Loucy (cell line): ENCODE results near the gene SPRR2B.

ENCODE experiments used
- H2AFZ ChIP-seq: fragments of 200-600 bp; sonication (generic); 2 replicates; pipeline ENCODE4 v1.6.0; 2016; ENCODE audit warnings: antibody characterized with exemption, mild to moderate bottlenecking, low read length, moderate library complexity
- H3F3A ChIP-seq: fragments of 200-600 bp; 2 replicates; pipeline ENCODE4 v1.6.0; 2016; ENCODE audit warnings: antibody characterized with exemption, low read depth, mild to moderate bottlenecking
- H3K27me3 ChIP-seq: fragments of 200-600 bp; sonication (generic); 2 replicates; pipeline ENCODE4 v1.6.1; 2014; ENCODE audit warnings: low read length, mild to moderate bottlenecking; ENCODE audit not compliant: insufficient read depth, poor library complexity, severe bottlenecking
- H3K36me3 ChIP-seq: fragments of 200-600 bp; sonication (generic); 2 replicates; pipeline ENCODE4 v1.6.1; 2016; ENCODE audit warnings: low read length; ENCODE audit not compliant: insufficient read depth
- H3K4me1 ChIP-seq: fragments of 200-600 bp; sonication (generic); 2 replicates; pipeline ENCODE4 v1.5.1; 2014; ENCODE audit warnings: low read length, mild to moderate bottlenecking; ENCODE audit not compliant: insufficient read depth, poor library complexity, severe bottlenecking
- H3K4me2 ChIP-seq: fragments of 200-600 bp; sonication (generic); 2 replicates; pipeline ENCODE4 v1.6.0; 2014; ENCODE audit warnings: antibody characterized with exemption, low read length, low read depth, mild to moderate bottlenecking; ENCODE audit not compliant: poor library complexity, severe bottlenecking
- H3K4me3 ChIP-seq: fragments of 200-600 bp; sonication (generic); 2 replicates; pipeline ENCODE4 v1.5.1; 2014; ENCODE audit warnings: low read length, mild to moderate bottlenecking, mixed read lengths; ENCODE audit not compliant: poor library complexity, severe bottlenecking
- H3K79me2 ChIP-seq: fragments of 200-600 bp; sonication (generic); 2 replicates; pipeline ENCODE4 v1.6.1; 2014; ENCODE audit warnings: low read length; ENCODE audit not compliant: insufficient read depth
- H3K9ac ChIP-seq: fragments of 200-600 bp; sonication (generic); 2 replicates; pipeline ENCODE4 v1.6.0; 2014; ENCODE audit warnings: mild to moderate bottlenecking, low read depth, low read length, moderate library complexity; ENCODE audit not compliant: poor library complexity, severe bottlenecking
- H3K9me2 ChIP-seq: fragments of 200-600 bp; sonication (generic); replicated peaks from 2 replicates; pipeline ENCODE4 v1.6.1; 2016; ENCODE audit warnings: low read depth, low read length, mixed read lengths
- H3K9me3 ChIP-seq: fragments of 200-600 bp; sonication (generic); 2 replicates; pipeline ENCODE4 v1.6.1; 2014; ENCODE audit warnings: mild to moderate bottlenecking, antibody characterized with exemption, low read length, low read depth; ENCODE audit not compliant: insufficient read depth
- H4K20me1 ChIP-seq: fragments of 200-600 bp; sonication (generic); 2 replicates; pipeline ENCODE4 v1.6.0; 2014; ENCODE audit warnings: antibody characterized with exemption, low read length, mild to moderate bottlenecking; ENCODE audit not compliant: insufficient read depth, poor library complexity, severe bottlenecking
- EZH2phosphoT487 ChIP-seq: fragments of 200-600 bp; IDR thresholded peaks from 2 replicates; pipeline ENCODE4 v1.6.1; 2018; ENCODE audit warnings: antibody characterized with exemption, mild to moderate bottlenecking, moderate library complexity, borderline replicate concordance
- TF ChIP-seq, protein P1 (sequence below): fragments of 200-600 bp; sonication (generic); conservative IDR thresholded peaks from 2 replicates; pipeline ENCODE4 v1.5.1; 2014; ENCODE audit warnings: mild to moderate bottlenecking, antibody characterized with exemption, low read length

SPRR2B gene

DNA sequence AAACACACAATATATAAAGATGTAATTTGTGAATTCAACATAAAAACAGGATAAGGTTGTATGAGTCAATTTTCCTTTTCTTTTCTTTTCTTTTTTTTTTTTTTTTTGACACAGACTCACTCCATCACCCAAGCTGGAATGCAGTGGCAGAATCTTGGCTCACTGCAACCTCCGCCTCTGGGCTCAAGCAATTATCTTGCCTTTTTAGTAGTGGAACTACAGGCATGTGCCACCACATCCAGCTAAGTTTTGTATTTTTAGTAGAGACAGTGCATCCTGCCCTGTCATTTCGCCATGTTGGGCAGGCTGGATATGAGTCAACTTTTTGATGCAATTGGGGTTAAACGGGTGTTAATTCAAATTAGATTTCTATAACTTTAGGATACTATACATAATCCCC, 10.3 kb upstream of the SPRR2B start:
- no peaks in the 10 kb centered on the region for H3K9me2 ChIP-seq
- TF ChIP-seq, protein P1, sequence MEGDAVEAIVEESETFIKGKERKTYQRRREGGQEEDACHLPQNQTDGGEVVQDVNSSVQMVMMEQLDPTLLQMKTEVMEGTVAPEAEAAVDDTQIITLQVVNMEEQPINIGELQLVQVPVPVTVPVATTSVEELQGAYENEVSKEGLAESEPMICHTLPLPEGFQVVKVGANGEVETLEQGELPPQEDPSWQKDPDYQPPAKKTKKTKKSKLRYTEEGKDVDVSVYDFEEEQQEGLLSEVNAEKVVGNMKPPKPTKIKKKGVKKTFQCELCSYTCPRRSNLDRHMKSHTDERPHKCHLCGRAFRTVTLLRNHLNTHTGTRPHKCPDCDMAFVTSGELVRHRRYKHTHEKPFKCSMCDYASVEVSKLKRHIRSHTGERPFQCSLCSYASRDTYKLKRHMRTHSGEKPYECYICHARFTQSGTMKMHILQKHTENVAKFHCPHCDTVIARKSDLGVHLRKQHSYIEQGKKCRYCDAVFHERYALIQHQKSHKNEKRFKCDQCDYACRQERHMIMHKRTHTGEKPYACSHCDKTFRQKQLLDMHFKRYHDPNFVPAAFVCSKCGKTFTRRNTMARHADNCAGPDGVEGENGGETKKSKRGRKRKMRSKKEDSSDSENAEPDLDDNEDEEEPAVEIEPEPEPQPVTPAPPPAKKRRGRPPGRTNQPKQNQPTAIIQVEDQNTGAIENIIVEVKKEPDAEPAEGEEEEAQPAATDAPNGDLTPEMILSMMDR, result no peak
- no peak for TF ChIP-seq EZH2phosphoT487
- no peaks in the 10 kb centered on the region for H3K9me3 ChIP-seq
- H3K36me3 ChIP-seq, result no peaks in the 10 kb centered on the region
- no peaks in the 10 kb centered on the region for H3K27me3 ChIP-seq
- no peaks in the 10 kb centered on the region for H3F3A ChIP-seq
- H3K4me3 ChIP-seq, result no peak overlapping the region
- H3K9ac ChIP-seq, result no peak overlapping the region
- no peaks in the 10 kb centered on the region for H3K4me1 ChIP-seq
- H2AFZ ChIP-seq, result no peak overlapping the region
- no peaks in the 10 kb centered on the region for H3K79me2 ChIP-seq
- no peaks in the 10 kb centered on the region for H4K20me1 ChIP-seq
- no peak overlapping the region for H3K4me2 ChIP-seq

DNA sequence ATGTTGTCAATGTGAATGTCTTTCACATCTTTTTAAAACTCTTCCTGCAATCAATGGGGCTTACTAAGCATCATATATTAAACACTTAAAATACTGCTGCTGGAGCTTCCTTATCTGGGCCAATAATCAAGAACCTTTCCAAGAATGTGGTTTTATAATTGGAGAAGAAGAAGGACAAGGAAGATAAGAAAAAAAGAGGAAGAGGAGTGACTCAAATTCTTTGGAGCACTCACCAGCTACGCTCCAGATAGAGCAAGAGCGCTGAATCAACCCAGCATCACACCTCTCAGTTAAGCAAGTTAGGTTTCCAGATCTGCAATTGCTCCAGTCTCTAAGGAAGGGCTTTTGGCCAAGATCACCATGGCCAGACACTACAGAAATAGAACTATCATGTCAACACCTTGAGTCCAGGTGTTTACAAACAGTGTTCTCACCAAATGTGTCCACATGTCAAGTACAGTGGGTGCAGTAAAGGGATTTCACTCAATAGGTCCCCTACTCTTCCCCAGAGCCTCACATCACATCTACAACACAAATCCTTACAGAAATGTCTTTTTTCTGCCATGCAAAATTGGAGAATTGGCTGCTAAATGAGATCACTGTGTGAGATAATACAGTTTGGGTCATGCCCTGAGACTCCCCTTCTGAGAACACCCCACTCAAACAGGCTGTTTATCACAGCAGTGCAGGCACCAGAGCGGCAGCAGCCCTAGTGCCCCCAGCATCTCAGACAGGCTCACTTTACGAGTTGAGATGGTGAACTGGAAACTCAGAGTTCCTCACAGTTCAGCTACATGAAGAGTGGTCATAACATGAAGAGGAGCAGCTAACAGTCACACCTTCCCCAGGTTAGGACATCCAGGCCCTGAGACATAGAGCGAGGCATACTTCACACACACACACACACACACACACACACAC, 1.7 kb upstream of the SPRR2B start:
- Histone ChIP-seq H3K79me2 (no peaks in the 10 kb centered on the region), H3F3A (no peaks in the 10 kb centered on the region), H3K36me3 (no peaks in the 10 kb centered on the region), H3K4me2 (no peak overlapping the region), H4K20me1 (no peaks in the 10 kb centered on the region), H3K4me3 (no peak overlapping the region), H3K9me2 (no peaks in the 10 kb centered on the region), H3K27me3 (no peaks in the 10 kb centered on the region), H3K9ac (no peak overlapping the region), H2AFZ (no peak overlapping the region), H3K4me1 (no peaks in the 10 kb centered on the region), H3K9me3 (no peaks in the 10 kb centered on the region)
- TF ChIP-seq, protein P1, result no peak
- no peak for TF ChIP-seq EZH2phosphoT487

DNA sequence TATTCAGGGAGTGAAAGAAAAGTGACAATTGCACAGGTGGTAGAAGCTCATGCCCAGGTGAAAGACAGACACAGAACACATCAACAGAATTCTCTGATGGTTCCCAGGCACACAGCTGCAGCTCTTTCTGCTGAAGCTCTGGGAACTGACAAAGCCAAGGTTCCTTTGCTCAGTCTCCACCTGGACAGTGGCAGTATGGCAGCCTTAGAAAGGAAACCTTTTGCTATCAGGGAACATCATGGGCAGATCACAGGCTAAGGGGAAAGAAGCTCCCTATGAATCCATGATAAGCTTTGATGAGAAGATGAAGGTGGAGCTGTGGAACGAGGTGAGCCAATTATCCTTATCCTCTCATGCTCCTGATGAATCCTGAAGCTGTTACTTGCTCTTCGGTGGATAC, 1.2 kb downstream of the SPRR2B start:
- Histone ChIP-seq H3F3A (no peaks in the 10 kb centered on the region), H3K9me3 (no peaks in the 10 kb centered on the region), H3K79me2 (no peaks in the 10 kb centered on the region), H4K20me1 (no peaks in the 10 kb centered on the region), H3K4me3 (no peak overlapping the region), H3K9me2 (no peaks in the 10 kb centered on the region), H3K4me2 (no peak overlapping the region), H3K36me3 (no peaks in the 10 kb centered on the region), H3K4me1 (no peaks in the 10 kb centered on the region), H3K9ac (no peak overlapping the region), H3K27me3 (no peaks in the 10 kb centered on the region), H2AFZ (no peak overlapping the region)
- TF ChIP-seq EZH2phosphoT487, result no peak
- TF ChIP-seq, protein P1, result no peak
